ENCODE results near the gene SYT8.
"Not testable (repeated sequence)": the region's sequence is repeated elsewhere in the genome, so short reads cannot be mapped to it uniquely, and the experiment has no call there.

SYT8 gene

GRCh38 chr11:1834779-1835670 is at the start of gene SYT8:
Gene SYT8 (plus strand): TSS chr11:1834990. CDS start chr11:1835106, 116 bp downstream.
- no peak for DNase-seq (ENCODE audit: low read depth)

DNA sequence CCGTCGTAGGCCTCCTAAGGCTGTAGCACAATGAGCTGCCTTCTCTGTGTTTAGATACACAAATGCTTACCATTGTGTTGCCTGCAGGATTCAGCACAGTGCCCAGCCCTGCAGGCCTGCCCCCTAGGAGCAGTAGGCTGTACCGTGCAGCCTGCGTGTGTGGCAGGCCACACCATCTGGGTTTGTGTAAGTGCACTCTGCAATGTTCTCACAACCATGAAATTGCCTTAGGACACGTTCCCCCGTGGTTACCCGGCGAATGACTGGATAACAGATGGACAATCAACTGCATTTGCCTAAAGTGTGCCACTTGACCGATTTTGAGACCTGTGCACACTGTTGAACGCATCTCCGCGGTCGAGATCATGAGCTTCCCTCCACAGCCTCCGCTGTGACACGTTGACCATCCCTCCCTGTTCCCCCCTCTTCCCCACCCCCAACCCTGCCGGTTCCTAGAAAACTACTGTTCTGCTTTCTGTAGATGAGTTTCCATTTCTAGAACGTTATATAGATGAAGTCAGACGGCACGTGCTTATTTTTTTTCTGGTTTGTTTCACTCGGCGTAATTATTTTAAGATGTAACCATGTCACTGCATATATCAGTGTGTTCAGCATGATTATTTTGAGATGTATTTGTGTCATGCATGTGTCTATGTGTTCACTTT is 48.9 kb upstream of the SYT8 start:
- no peak for DNase-seq (ENCODE audit: low read depth)

DNA sequence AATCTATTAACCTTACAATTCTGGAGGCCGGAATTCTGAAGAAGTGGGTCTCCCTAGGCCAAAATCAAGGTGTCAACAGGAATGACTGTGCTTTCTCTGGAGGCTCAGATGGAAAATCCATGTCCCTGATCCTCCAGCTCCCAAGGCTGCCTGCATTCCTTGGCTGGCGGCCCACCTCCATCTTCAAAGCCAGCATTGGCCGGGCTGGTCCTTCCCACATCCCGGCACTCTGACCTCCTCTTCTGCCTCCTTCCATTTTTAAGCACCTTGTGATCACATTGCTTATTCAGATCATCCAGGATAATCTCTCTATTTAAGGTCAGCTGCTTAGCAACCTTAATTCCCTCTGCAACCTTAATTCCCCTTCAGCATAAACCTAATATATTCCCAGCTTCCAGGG is 48.3 kb upstream of the SYT8 start:
- DNase-seq (ENCODE audit: low read depth): no peak

DNA sequence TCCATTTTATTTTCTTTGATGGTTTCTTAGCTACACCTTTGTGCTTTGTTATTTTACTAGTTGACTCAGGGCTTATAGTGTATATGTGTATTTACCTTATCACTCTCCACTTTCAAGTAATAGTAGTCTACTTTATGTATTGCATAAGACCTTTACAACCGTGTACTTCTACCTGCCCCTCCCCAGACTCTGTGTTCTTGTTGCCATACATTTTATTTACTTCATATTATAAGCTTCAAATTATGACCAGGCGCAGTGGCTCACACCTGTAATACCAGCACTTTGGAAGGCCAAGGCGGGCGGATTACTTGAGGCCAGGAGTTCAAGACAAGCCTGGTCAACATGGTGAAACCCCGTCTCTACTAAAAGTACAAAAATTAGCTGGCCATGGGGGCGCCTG is 42.9 kb upstream of the SYT8 start:
- no peak for DNase-seq (ENCODE audit: low read depth)

- DNase-seq (ENCODE audit: low read depth): no peak
These were observed 42.3 kb upstream of the SYT8 start for GRCh38 chr11:1792461-1792860.

GRCh38 chr11:1793081-1793480 is 41.7 kb upstream of the SYT8 start:
- DNase-seq (ENCODE audit: low read depth): no peak

DNA sequence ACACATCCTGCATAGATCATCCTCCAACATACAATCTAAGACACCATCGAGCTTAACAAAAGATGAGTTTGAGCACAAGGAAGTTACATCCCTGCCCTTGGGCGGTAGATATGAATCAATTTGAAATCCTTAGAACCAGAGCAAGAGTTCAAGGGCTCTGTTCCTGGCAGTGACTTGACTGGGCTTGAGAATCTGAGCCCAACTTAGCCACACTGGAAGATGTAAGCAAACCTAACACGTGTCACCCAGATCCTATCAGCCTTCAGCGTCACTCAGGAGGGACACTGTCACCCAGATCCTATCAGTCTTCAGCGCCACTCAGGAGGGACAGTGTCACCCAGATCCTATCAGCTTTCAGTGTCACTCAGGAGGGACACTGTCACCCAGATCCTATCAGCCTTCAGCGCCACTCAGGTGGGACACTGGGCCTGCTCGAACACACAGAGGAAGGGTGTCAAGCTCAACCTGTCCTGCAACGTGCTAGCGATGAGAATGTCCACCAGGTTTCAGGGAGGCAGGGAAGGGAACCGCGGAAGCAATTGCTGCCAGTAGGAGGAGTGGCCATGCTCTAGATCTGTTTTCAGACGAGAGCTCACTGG is 38.3 kb upstream of the SYT8 start:
- no peak for DNase-seq (ENCODE audit: low read depth)

DNA sequence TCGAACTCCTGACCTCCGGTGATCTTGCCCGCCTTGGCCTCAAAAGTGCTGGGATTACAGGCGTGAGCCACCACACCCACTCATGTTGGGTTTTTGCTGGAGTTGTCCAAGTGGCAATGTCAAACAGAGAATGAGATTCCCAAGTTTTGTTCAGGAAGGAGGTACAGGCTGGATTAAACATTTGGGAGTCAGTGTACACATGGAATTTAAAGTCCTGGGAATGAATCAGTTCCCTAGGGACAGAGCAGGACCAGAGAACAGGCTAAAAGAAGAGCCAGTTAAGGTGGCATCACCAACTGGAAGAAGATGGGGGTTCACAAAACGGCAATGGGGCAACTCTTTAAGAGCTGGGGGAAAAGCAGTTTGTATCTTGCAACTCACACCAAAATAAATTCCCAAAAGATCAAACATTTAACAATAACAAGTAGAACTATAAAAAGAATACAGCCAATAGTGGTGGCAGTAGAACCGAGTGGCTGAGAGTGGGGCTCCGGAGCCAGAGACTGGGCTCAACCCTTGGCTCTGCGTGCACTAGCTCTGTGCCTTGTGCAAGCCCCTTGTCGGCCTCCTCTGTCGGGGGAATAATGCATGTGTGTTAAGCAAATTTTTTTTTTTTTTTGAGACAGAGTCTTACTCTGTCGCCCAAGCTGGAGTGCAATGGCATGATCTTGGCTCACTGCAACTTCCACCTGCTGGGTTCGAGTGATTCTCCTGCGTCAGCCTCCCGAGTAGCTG is 37.2 kb upstream of the SYT8 start:
- DNase-seq (ENCODE audit: low read depth): no peak

DNA sequence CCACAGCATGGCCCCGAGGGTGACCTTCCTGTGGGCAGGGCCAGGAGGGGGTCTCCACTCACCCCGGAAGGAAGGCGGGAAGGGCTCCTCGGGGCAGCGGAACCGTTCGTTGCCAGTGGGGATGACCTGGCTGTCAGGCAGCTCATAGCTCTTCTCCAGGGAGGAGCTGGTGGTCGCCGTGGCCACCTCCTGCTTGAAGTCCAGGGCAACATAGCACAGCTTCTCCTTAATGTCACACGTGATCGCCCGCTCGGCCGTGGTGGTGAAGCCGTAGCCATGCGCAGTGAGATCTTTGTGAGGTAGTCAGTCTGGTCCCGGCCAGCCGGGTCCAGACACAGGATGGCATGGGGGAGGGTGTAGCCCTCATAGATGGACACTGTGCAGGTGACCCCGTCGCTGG is 31.5 kb upstream of the SYT8 start:
- no peak for DNase-seq (ENCODE audit: low read depth)

GRCh38 chr11:1803835-1804519 is 30.8 kb upstream of the SYT8 start:
- not testable (repeated sequence) for DNase-seq (ENCODE audit: low read depth)

DNA sequence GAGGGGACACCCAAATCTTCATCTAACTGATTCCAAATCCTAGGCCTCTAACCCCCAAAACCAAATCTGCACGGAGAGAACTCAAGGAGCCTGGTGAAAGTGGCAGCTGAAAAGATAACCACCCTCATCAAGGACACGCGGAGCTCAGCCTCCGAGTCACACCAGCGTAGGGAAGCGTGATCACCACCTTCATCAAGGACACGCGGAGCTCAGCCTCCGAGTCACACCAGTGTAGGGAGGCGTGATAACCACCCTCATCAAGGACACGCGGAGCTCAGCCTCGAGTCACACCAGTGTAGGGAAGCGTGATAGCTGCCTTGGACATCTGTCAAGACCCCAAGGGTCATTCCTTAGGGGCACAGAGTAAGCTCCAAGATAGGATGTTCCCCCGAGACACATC is 29.3 kb upstream of the SYT8 start:
- DNase-seq (ENCODE audit: low read depth): no peak

DNA sequence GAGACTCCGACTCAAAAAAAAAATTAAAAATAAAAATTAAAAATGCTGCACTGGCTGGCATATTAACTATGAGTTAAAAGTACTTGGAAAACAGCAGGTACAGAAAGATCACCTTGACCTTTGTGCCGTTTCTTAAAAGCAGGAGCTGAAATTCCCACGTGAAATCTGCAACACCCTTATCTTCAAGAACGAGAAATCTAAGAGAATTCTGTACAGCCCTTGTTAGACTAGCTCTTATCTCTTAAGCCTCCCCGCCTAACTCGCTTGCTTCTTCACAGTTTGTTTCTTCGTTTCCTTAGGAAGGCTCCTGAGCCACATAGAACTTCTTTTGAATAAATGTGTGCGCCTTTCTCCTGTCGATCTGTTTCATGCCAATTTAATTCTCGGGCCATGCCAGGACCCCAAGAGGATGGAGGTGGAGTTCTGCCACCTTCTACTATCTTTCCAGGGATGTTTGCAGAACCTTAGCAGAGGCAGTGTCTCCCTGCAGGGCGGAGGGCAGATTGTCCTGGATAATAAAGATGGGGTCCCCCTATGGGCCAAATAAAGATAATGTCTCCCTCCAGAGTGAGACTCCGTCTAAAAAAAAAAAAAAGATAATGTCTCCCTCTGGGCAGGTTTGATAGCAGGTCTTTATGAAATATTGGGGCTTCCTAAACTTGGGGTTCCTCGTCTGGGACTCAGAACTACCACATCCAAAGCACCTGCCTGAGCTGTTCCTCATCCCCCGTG is 27.4 kb upstream of the SYT8 start:
- no peak for DNase-seq (ENCODE audit: low read depth)

DNA sequence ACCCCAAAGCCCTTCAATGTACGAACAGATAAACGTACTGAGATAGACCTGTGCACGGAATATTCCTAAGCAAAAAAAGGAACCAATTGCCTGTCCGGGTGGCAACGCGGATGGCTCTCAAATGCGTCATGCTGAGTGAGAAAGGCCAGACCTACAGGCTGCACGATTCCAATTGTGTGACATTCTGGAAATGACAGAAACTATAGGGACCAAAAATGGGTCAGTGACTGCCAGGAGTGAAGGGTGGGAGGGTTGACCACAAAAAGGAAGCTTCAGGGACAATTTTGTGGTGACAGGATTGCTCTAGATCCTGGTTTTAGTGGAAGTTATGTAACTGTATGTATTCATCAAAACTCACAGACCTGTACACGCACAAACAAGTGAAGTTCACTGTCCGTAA is 24.0 kb upstream of the SYT8 start:
- no peak for DNase-seq (ENCODE audit: low read depth)

- no peak for DNase-seq (ENCODE audit: low read depth)
These were observed 22.5 kb upstream of the SYT8 start for GRCh38 chr11:1812274-1812673.

GRCh38 chr11:1812801-1813200 is 22.0 kb upstream of the SYT8 start:
- DNase-seq (ENCODE audit: low read depth): no peak

GRCh38 chr11:1813356-1813755 is 21.4 kb upstream of the SYT8 start:
- not testable (repeated sequence) for DNase-seq (ENCODE audit: low read depth)

DNA sequence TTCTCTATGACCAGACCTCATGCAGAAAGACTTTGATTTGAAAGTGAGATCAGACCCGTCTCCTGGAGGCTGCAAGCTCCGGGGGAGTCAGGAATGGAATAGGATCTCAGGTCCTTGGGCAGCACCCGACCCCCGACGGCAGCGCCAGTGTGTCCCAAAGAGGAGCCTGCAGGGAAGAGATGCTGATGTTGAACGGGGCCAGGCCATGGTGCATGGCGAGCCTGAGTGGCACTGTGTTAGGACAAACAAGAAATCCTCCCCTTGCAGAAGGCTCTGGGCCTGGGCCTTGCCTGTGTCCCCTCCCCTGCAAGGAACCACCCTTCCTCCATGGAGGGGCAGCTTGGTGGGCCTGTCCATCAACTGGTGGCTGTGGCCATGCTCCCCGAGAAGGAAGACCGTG is 20.1 kb upstream of the SYT8 start:
- DNase-seq (ENCODE audit: low read depth): no peak

DNA sequence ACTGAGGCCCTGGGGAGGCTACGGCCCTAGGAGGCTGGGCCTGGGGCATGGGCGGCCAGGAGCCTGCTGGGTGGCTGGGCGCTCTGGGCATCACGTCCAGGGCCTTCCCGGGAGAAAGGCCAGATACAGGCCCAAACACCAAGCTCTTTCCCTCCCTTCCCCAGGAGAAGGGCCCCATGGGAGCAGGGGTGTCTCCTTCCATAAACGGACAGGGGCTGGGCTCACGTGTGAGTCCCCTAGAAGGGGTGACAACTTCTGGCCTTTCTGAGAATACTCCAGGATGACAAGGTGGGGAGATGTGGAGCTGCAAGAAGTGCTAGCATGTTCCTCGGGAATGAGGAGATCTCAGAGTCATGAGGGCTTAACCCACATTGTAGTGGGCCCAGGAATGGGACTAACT is 19.5 kb upstream of the SYT8 start:
- no peak for DNase-seq (ENCODE audit: low read depth)

DNA sequence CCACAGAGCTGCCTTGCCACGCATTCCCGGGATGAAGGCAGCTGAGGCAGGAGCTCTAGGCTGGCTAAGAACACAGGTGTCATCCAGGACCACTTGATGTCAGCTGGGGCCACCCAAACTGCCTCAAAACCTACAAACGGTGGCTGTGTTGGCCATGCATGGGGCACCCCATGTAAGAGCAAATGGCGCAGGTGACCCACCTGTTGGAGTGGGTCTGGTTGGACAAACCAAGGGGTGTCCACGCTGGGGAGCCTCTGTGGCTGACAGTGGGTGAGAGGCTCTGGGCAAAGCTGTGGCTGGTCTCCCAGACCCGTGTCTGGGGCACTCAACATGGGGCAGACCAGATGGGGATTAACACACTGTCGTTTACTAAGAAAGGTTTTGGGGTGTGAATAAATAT is 19.0 kb upstream of the SYT8 start:
- DNase-seq (ENCODE audit: low read depth): no peak

DNA sequence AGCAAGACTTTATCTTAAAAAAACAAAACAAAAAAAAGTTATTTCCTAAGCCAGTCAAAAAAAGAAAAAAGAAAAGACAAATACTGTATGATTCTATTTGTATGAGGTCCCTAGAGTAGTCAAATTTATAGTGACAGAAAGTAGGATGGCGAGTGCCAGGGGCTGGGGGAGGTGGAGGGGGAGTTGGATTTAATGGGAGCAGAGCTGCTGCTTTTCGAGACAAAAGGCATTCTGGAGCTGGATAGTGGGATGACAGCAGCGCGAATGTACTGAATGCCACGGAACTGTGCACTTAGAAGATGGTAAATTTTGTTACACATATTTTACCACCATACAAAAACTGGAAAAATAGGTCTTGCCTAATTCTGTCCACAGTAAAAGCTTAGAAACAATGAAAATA is 17.8 kb upstream of the SYT8 start:
- no peak for DNase-seq (ENCODE audit: low read depth)

DNA sequence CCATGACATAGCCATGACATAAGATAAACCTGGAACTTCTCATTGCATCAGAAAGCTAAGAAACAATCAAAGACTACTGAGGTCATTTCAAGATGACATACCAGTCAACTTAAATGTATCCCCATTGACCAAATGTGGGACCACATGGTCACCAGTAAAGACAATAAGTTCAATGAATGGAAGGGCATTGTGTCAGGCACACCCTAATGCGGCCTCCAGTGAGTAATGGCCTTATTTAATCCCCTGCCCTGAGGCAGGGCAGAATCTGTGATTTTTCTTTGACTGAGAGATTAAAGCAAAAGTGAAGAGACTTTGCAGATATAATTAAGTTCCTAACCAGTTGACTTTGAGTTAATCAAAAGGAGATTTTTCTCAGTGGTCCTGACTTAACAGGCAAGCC is 17.3 kb upstream of the SYT8 start:
- no peak for DNase-seq (ENCODE audit: low read depth)
